GM12865 (cell line): ENCODE data around the gene APOBEC3F.
"Not testable (repeated sequence)": the region's sequence is repeated elsewhere in the genome, so short reads cannot be mapped to it uniquely, and the experiment has no call there.

Source experiments
- DNase-seq: peaks from one replicate; pipeline ENCODE4 v3.0.0; 2010; ENCODE audit warnings: low read depth
- H3K4me3 ChIP-seq: 2 replicates; pipeline ENCODE4 v1.5.1; 2011; ENCODE audit warnings: mild to moderate bottlenecking, low read depth, low read length, control low read depth
- CTCF ChIP-seq: IDR thresholded peaks from 2 replicates; pipeline ENCODE4 v1.5.1; 2011; ENCODE audit warnings: low read length, control low read depth, low read depth, inconsistent platforms; ENCODE audit not compliant: insufficient read depth; ENCODE audit errors: missing control alignments

Gene APOBEC3F

GRCh38 chr22:39055658-39056057 lies 15.0 kb downstream of the APOBEC3F start:
- no peak for TF ChIP-seq CTCF
- no peak overlapping the region for H3K4me3 ChIP-seq

GRCh38 chr22:39061290-39061689 lies 20.6 kb downstream of the APOBEC3F start:
- not testable (repeated sequence) for H3K4me3 ChIP-seq, DNase-seq

More at GRCh38 chr22:39055658-39056057, 15.0 kb downstream of the APOBEC3F start:
- no peak for DNase-seq

GRCh38 chr22:39061951-39062350 lies 21.3 kb downstream of the APOBEC3F start:
- not testable (repeated sequence) for DNase-seq, H3K4me3 ChIP-seq

- not testable (repeated sequence) for DNase-seq, H3K4me3 ChIP-seq
These were observed 23.2 kb downstream of the APOBEC3F start for GRCh38 chr22:39063904-39064303.

- DNase-seq, result peak; percentile 73
- H3K4me3 ChIP-seq, result peak overlapping the region; percentile 79
These were observed 26.0 kb downstream of the APOBEC3F start for GRCh38 chr22:39066442-39067276.

- DNase-seq, result peak; percentile 66
- peak; percentile 49 for TF ChIP-seq CTCF
These were observed 27.5 kb downstream of the APOBEC3F start for GRCh38 chr22:39068033-39068785.

GRCh38 chr22:39070186-39070585 lies 29.5 kb downstream of the APOBEC3F start:
- no peak overlapping the region for H3K4me3 ChIP-seq
- DNase-seq, result no peak
- TF ChIP-seq CTCF, result no peak

More at GRCh38 chr22:39068033-39068785, 27.5 kb downstream of the APOBEC3F start:
- H3K4me3 ChIP-seq, result peak overlapping the region; percentile 79

GRCh38 chr22:39072581-39072981 lies 31.9 kb downstream of the APOBEC3F start:
- peak overlapping the region; percentile 59 for H3K4me3 ChIP-seq
- DNase-seq, result peak; percentile 77

- no peak for DNase-seq
- TF ChIP-seq CTCF, result no peak
- no peak overlapping the region for H3K4me3 ChIP-seq
These were observed 33.3 kb downstream of the APOBEC3F start for GRCh38 chr22:39073981-39074380.

- DNase-seq, result not testable (repeated sequence)
- peak overlapping the region; percentile 49 for H3K4me3 ChIP-seq
These were observed 35.7 kb downstream of the APOBEC3F start for GRCh38 chr22:39076155-39077025.

- peak; percentile 78 for DNase-seq
- peak within 1 kb of the TSS; percentile 98 for H3K4me3 ChIP-seq
These were observed 36.6 kb downstream of the APOBEC3F start, which contains the start of gene APOBEC3G for GRCh38 chr22:39077026-39077840. Gene APOBEC3G, plus strand, starts transcription at chr22:39077275. Its CDS starts 87 bp downstream, at chr22:39077362.

- peak overlapping the region; percentile 98 for H3K4me3 ChIP-seq
- DNase-seq, result not testable (repeated sequence)
These were observed 37.2 kb downstream of the APOBEC3F start for GRCh38 chr22:39077912-39078311.
